Ishikawa (cell line): ENCODE measurements around the gene LCN6.

Experiments used
- CEBPB ChIP-seq: IDR thresholded peaks from 2 replicates; pipeline ENCODE4 v1.6.1; 2012
- CREB1 ChIP-seq: IDR thresholded peaks from 2 replicates; pipeline ENCODE4 v1.6.1; 2012; ENCODE audit warnings: low read depth
- EGR1 ChIP-seq: IDR thresholded peaks from 2 replicates; pipeline ENCODE4 v1.6.1; 2012
- EP300 ChIP-seq: IDR thresholded peaks from 2 replicates; pipeline ENCODE4 v1.6.1; 2012; ENCODE audit warnings: borderline replicate concordance
- FOXM1 ChIP-seq: IDR thresholded peaks from 2 replicates; pipeline ENCODE4 v1.6.1; 2012; ENCODE audit warnings: low read depth, borderline replicate concordance
- NFIC ChIP-seq: IDR thresholded peaks from 2 replicates; pipeline ENCODE4 v1.6.1; 2012
- RAD21 ChIP-seq: IDR thresholded peaks from 2 replicates; pipeline ENCODE4 v1.6.1; 2012; ENCODE audit warnings: low read depth
- REST ChIP-seq: IDR thresholded peaks from 2 replicates; pipeline ENCODE4 v1.6.1; 2012; ENCODE audit warnings: low read depth, mild to moderate bottlenecking
- TAF1 ChIP-seq: IDR thresholded peaks from 2 replicates; pipeline ENCODE4 v1.6.1; 2012; ENCODE audit warnings: low read depth, mild to moderate bottlenecking
- TCF12 ChIP-seq: IDR thresholded peaks from 2 replicates; pipeline ENCODE4 v1.6.1; 2012; ENCODE audit warnings: low read depth
- TEAD4 ChIP-seq: IDR thresholded peaks from 2 replicates; pipeline ENCODE4 v1.6.1; 2012
- YY1 ChIP-seq: IDR thresholded peaks from 2 replicates; pipeline ENCODE4 v1.6.1; 2012; ENCODE audit warnings: low read depth
- ZBTB7A ChIP-seq: IDR thresholded peaks from 2 replicates; pipeline ENCODE4 v1.6.1; 2012; ENCODE audit warnings: low read depth
- TF ChIP-seq, protein P1 (sequence below): IDR thresholded peaks from 2 replicates; pipeline ENCODE4 v1.6.1; 2012

LCN6 gene

GRCh38 chr9:136711219-136711648 is 37.1 kb downstream of the LCN6 start:
- peak; percentile 72 for TF ChIP-seq NFIC
- 0 out of 2 replicates have a peak, but pooled peaks have one; percentile 20 for TF ChIP-seq TCF12

- TF ChIP-seq NFIC (no peak), TAF1 (no peak), TCF12 (no peak), TEAD4 (no peak)
These were observed 37.8 kb downstream of the LCN6 start for GRCh38 chr9:136710543-136710942.

DNA sequence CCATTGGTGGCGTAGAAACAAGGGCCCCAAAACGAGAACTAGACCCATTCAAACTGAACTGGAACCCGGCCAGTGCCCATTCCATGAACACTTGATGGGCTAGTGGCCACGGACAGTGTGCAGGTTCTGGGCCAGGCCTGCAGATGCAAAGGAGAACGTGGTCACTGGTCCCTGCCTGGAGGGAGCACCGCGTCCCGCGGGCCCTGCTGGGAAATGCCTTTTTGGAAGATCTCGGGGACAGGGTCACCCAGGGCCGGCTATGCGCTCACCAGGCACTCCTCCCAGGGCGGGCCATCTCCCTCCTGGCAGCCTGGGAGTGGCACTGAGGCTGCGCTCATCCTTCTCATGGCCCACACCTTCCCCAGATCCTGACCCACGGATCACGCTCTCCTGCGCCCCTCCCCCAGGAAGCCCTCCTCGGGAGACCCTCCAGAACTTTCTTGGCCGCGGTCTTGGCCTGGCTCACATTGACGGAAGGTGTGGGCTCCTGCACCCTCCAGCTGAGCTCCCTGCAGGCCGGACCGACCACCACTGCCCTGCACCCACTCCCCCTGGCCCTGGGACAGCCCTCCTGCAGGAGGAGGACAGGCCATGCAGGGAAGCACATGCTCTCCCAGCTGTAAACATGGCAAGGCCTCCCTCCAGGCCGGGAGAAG is 38.7 kb downstream of the LCN6 start:
- no peak for TF ChIP-seq EP300
- TF ChIP-seq EGR1 = no peak
- TF ChIP-seq, protein P1, sequence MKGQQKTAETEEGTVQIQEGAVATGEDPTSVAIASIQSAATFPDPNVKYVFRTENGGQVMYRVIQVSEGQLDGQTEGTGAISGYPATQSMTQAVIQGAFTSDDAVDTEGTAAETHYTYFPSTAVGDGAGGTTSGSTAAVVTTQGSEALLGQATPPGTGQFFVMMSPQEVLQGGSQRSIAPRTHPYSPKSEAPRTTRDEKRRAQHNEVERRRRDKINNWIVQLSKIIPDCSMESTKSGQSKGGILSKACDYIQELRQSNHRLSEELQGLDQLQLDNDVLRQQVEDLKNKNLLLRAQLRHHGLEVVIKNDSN = no peak
- no peak for TF ChIP-seq RAD21
- no peak for TF ChIP-seq YY1
- TF ChIP-seq TEAD4 = no peak
- no peak for TF ChIP-seq NFIC
- no peak for TF ChIP-seq TAF1

GRCh38 chr9:136707849-136708517 is 40.3 kb downstream of the LCN6 start:
- no peak for TF ChIP-seq CEBPB
- TF ChIP-seq REST = no peak
- no peak for TF ChIP-seq TCF12
- TF ChIP-seq, protein P1 = no peak
- no peak for TF ChIP-seq TEAD4
- no peak for TF ChIP-seq NFIC

- no peak for TF ChIP-seq TCF12
- no peak for TF ChIP-seq ZBTB7A
- TF ChIP-seq CEBPB = no peak
These were observed 41.3 kb downstream of the LCN6 start for GRCh38 chr9:136707011-136707410.

DNA sequence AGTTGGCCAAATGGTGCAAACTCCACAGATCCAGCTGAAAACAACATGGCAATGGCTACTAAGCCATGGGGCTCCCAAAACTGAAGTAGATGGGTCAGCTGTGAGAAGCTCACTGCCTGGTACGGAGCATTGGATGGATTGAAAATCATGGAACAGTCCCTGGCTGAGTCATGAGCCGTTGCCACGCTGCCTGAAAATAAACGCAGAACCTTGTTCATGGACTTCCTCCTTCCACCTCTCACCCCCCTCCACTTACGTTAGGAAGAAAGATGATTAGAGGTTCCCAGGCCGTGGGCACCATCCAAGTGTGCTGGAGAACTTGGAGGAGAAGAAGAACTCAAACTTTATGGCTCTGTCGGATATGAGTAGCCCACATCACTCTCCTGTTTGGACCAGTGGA is 42.8 kb downstream of the LCN6 start:
- TF ChIP-seq TEAD4 (no peak), EGR1 (no peak)

DNA sequence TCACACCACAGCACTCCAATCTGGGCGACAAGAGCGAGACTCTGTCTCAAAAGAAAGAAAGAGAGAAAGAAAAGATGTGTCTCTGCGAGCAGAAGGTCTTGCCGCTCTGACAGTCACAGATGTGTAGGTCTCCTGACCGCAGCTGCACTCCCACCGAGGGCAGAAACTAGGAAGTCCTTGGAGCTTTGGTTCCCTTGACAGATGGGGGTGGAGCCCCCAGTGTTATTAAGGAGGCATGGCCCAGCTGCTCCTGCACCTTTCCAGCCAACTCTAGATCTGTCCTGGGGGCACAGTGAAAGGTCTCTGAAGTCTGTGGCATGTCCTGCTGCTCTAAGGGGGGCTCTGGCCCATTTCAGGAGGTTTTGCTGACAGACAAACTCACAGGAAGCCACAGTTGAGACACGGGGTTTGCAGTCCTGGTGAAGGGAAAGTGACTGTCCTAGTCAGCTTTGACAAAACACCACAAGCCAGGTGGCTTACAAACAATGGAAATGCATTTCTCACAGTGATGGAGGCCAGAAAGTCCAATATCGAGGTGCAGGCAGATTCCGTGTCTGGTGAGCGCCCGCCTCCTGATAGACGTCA is 45.0 kb downstream of the LCN6 start:
- TF ChIP-seq RAD21 (no peak), REST (no peak), ZBTB7A (no peak), EP300 (no peak)

- TF ChIP-seq TCF12 (no peak), EGR1 (no peak), FOXM1 (no peak), CREB1 (no peak), TEAD4 (no peak), YY1 (no peak), NFIC (no peak), RAD21 (no peak), CEBPB (no peak), REST (no peak)
These were observed 46.7 kb downstream of the LCN6 start for GRCh38 chr9:136701668-136702053.
